ENCODE results near the gene GPR156. TPM values are rescaled to one million over a fixed set of nuclear protein-coding genes. Genes with fewer than 3 reads are reported as not detected.

GPR156 gene
- total and polyA plus RNA-seq, 2 donors (not counting 3 experiments of a cell fraction or from before 2014, with no cell fraction given): 0.14 to 0.27 TPM

DNA sequence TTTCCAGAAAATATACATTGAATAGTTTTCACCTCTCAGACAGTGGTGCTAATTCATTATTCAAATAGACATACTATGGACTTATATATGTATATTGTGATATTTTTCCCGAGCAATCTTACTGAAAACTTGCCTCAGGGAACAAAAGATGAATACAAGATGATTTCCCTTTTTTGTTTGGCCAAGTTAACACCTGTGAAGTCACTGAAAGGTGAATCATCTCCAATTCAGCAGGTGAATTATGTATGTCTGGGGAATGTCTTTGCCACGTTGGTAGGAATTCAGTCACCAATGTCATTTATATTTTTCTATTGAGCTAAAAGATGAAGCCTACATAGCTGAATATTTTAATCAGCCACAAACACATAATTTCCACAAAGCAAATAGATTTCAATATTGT lies 88.2 kb downstream of the GPR156 start:
- intact Hi-C loops (cut with micrococcal nuclease) (loop anchor here (5.0 kb wide), 1 partner anchor 105 kb away; the partner anchor contains the start of gene GSK3B), dilution Hi-C loops (cut with MboI; ENCODE audit: extremely low pct_ligation_motif_present, low sequenced_read_pairs) (no loop called here)
- no peak for FAIRE-seq

DNA sequence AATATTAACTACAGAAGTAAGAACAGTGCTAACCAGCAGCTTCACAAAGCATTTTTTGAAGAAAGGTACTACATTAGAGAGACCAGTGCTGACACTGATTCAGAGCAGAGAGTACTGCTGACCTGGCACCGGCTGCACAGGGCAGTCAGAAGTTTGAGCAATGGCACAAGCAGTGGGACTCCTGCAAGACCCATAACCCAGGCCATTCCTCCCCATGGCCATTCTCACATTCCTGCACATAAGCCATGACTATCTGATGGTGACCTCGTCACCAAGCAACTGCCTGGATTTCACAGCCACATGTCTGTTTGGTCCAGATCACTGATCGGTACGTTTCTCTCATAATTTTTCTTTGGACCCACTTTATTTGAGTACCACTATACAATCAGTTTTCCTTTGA lies 88.7 kb downstream of the GPR156 start:
- H2AFZ ChIP-seq (ENCODE audit: low read depth, low read length): no peak overlapping the region
- dilution Hi-C loops (cut with MboI; ENCODE audit: extremely low pct_ligation_motif_present, low sequenced_read_pairs) (no loop called here), intact Hi-C loops (cut with micrococcal nuclease) (loop anchor here (5.0 kb wide), 1 partner anchor 104 kb away; the partner anchor contains the start of gene GSK3B)
- no peaks in the 10 kb centered on the region for H3K27me3 ChIP-seq (ENCODE audit: control insufficient read depth in 2 of 2, insufficient read depth in 2 of 2, low read length in 2 of 2)
- H3K27ac ChIP-seq (ENCODE audit: insufficient read depth, low read depth, low read length): no peak overlapping the region
- H3K4me2 ChIP-seq (ENCODE audit: insufficient read depth, low read length): no peak overlapping the region
- TF ChIP-seq POLR2AphosphoS5 (IDR thresholded peaks at IDR 0.05; ENCODE audit: insufficient read depth, low read depth, low read length) (no peak), JUN (IDR thresholded peaks at IDR 0.05; ENCODE audit: borderline replicate concordance, insufficient read depth, insufficient read length, low read depth) (no peak), MYC (IDR thresholded peaks at IDR 0.05; ENCODE audit: low read depth, low read length) (no peak), GATA2 (IDR thresholded peaks at IDR 0.05; ENCODE audit: insufficient read depth, insufficient read length, low read depth, low read length) (no peak), POLR2A (IDR thresholded peaks at IDR 0.05; ENCODE audit: low read depth, low read length) (no peak), EZH2 (IDR thresholded peaks at IDR 0.05; ENCODE audit: borderline replicate concordance, low read depth, low read length, severe bottlenecking) (no peak), FOS (IDR thresholded peaks at IDR 0.05; ENCODE audit: borderline replicate concordance, insufficient read depth, low read length) (no peak)
- TF ChIP-seq, protein P1, sequence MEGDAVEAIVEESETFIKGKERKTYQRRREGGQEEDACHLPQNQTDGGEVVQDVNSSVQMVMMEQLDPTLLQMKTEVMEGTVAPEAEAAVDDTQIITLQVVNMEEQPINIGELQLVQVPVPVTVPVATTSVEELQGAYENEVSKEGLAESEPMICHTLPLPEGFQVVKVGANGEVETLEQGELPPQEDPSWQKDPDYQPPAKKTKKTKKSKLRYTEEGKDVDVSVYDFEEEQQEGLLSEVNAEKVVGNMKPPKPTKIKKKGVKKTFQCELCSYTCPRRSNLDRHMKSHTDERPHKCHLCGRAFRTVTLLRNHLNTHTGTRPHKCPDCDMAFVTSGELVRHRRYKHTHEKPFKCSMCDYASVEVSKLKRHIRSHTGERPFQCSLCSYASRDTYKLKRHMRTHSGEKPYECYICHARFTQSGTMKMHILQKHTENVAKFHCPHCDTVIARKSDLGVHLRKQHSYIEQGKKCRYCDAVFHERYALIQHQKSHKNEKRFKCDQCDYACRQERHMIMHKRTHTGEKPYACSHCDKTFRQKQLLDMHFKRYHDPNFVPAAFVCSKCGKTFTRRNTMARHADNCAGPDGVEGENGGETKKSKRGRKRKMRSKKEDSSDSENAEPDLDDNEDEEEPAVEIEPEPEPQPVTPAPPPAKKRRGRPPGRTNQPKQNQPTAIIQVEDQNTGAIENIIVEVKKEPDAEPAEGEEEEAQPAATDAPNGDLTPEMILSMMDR (IDR thresholded peaks at IDR 0.05; ENCODE audit: extremely low read depth in 1 of 2, insufficient read depth in 1 of 2, low read depth in 1 of 2, low read length in 2 of 2): no peak
- TF ChIP-seq, protein P2, sequence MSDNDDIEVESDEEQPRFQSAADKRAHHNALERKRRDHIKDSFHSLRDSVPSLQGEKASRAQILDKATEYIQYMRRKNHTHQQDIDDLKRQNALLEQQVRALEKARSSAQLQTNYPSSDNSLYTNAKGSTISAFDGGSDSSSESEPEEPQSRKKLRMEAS (IDR thresholded peaks at IDR 0.05; ENCODE audit: insufficient read depth, insufficient read length): no peak
- POLR2A ChIA-PET: no interaction called here
- no peak overlapping the region for H3K4me3 ChIP-seq (replicated peaks in 1 of 3; ENCODE audit: insufficient read depth in 1 of 3, low read depth in 1 of 3, low read length in 3 of 3)
- H3K4me1 ChIP-seq (ENCODE audit: control insufficient read depth, extremely low read depth, insufficient read depth, low read length): no peaks in the 10 kb centered on the region
- DNase-seq (ENCODE audit: low read depth, low spot score) (no peak), FAIRE-seq (peak; percentile 37)
- H3K79me2 ChIP-seq (ENCODE audit: control insufficient read depth, insufficient read depth, low read length): no peaks in the 10 kb centered on the region
- no peaks in the 10 kb centered on the region for H3K36me3 ChIP-seq (ENCODE audit: control insufficient read depth in 2 of 2, extremely low read depth in 1 of 2, insufficient read depth in 2 of 2, low read length in 2 of 2)
- H3K9ac ChIP-seq (replicated peaks; ENCODE audit: extremely low read depth, insufficient read depth, low read length): no peak overlapping the region
- no peaks in the 10 kb centered on the region for H3K9me3 ChIP-seq (replicated peaks; ENCODE audit: control insufficient read depth, insufficient read depth, low read length)
- no peaks in the 10 kb centered on the region for H4K20me1 ChIP-seq (replicated peaks; ENCODE audit: control insufficient read depth, extremely low read depth, insufficient read depth, low read length)
- H3K9me1 ChIP-seq (replicated peaks; ENCODE audit: control insufficient read depth, extremely low read depth, insufficient read depth, low read length): no peaks in the 10 kb centered on the region
- BruUV-seq (replicated peaks): no TSS peak
- CTCF ChIA-PET: interaction anchor here (0.9 to 1.7 kb wide), 2 partner anchors 304 kb away, joined by 3 to 16 read pairs; no protein-coding TSS in a partner anchor

More for the DNA sequence above, 88.2 kb downstream of the GPR156 start:
- Histone ChIP-seq H3K4me3 (replicated peaks in 1 of 3; ENCODE audit: insufficient read depth in 1 of 3, low read depth in 1 of 3, low read length in 3 of 3) (no peak overlapping the region), H3K9ac (replicated peaks; ENCODE audit: extremely low read depth, insufficient read depth, low read length) (no peak overlapping the region), H2AFZ (ENCODE audit: low read depth, low read length) (no peak overlapping the region), H3K9me1 (replicated peaks; ENCODE audit: control insufficient read depth, extremely low read depth, insufficient read depth, low read length) (no peaks in the 10 kb centered on the region), H3K36me3 (ENCODE audit: control insufficient read depth in 2 of 2, extremely low read depth in 1 of 2, insufficient read depth in 2 of 2, low read length in 2 of 2) (no peaks in the 10 kb centered on the region), H3K9me3 (replicated peaks; ENCODE audit: control insufficient read depth, insufficient read depth, low read length) (no peaks in the 10 kb centered on the region), H3K27ac (ENCODE audit: insufficient read depth, low read depth, low read length) (no peak overlapping the region), H3K4me2 (ENCODE audit: insufficient read depth, low read length) (no peak overlapping the region), H3K4me1 (ENCODE audit: control insufficient read depth, extremely low read depth, insufficient read depth, low read length) (no peaks in the 10 kb centered on the region), H3K27me3 (ENCODE audit: control insufficient read depth in 2 of 2, insufficient read depth in 2 of 2, low read length in 2 of 2) (no peaks in the 10 kb centered on the region), H4K20me1 (replicated peaks; ENCODE audit: control insufficient read depth, extremely low read depth, insufficient read depth, low read length) (no peaks in the 10 kb centered on the region), H3K79me2 (ENCODE audit: control insufficient read depth, insufficient read depth, low read length) (no peaks in the 10 kb centered on the region)
- TF ChIP-seq POLR2A (IDR thresholded peaks at IDR 0.05; ENCODE audit: low read depth, low read length) (no peak), POLR2AphosphoS5 (IDR thresholded peaks at IDR 0.05; ENCODE audit: insufficient read depth, low read depth, low read length) (no peak), FOS (IDR thresholded peaks at IDR 0.05; ENCODE audit: borderline replicate concordance, insufficient read depth, low read length) (no peak)
- ChIA-PET CTCF (interaction anchor here (1.1 to 1.7 kb wide), 3 partner anchors 65 to 304 kb away, joined by 3 to 16 read pairs (median 4); no protein-coding TSS in a partner anchor), POLR2A (no interaction called here)
- no peak for DNase-seq (ENCODE audit: low read depth, low spot score)
- no TSS peak for BruUV-seq (replicated peaks)

Measured in endothelial cell of umbilical vein (primary cell).